Measurements from ENCODE around the gene TRMT6.

TRMT6 gene

DNA sequence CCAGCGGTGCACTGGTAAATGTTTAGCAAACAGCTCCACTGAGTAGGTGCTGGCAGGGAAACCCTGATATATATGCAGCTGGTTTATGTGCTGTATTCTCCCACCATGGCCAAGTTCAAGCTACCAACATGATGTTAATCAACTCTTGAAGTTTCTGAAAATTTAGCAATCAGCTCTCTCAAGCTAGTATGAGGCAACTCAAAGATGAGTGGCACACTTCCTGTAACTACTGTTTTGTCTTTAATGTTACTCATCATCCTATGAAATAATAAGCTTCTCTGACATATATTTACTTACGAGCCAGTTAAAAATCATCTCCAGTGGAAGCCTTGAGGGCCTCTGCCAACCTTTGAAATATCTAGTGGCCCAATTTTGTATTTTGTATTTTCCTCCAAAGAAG, 54.7 kb downstream of the TRMT6 start:
- DNase-seq (ENCODE audit: low read depth), result no peak

DNA sequence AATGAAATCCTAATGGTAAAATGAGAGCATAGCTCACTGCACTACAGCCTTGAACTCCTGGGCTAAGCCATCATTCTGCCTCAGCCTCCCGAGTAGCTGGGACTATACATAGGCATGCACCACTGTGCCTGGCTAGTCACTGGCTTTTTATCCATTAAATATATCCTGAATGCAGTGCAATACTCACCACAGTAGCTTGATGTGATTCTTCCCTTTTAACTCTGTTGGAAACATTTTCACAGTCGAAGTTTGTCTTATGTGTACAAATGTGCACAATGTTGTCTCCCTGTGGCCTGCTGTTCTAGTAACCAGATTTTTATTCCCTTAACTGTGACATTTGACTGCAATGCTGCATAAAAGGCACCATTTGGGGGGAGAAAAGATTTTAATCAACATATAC, 56.7 kb downstream of the TRMT6 start:
- DNase-seq (ENCODE audit: low read depth), result no peak

DNA sequence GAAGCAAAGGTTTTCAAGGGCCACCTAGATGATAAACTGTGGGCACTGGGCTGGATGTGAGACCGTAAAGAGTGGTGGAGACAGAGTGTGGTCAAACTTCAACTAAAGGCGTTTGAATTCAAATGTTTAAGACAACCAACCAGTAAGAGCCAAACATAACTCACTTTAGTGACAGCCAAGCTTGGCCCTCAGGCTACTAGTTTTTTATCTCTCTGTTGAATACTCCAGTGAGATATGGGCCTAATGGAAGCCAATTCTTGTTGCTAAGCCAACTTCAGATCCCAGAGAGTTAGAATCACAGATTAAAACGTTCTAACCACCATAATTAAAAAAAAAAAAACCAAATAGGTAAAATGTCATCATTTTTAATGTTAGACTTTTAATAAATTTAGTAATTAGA, 57.3 kb downstream of the TRMT6 start:
- no peak for DNase-seq (ENCODE audit: low read depth)

DNA sequence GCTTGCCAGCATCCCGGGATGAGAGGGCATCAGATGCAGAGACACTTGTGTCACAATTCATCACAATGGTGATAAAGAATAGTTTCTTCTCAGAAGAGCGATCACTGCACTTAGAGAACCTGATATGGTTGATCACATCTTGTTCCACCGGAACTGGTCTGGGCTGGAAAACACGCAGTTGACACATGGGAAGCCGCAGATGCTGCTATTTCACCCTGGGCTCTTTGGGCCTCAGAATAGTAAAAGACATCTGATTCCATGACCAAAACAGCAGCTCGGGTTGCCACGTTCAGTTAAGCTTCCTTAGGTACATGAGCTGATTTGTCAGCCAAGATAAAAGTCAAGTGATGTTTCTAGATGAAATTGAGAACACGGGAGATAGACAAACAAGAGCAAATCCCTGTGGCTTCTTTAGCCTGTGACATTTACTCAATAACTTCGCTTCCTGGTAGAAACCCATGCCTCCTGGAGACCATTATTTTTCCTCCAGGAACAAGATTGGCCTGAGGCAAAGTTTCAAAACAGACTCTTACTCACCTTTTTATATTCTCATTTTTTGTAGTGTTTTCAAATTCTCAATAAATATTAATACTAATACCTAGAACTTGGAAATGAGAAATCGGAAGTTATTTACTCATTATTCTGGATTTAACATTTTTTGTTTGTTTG, 59.4 kb downstream of the TRMT6 start:
- DNase-seq (ENCODE audit: low read depth), result no peak

DNA sequence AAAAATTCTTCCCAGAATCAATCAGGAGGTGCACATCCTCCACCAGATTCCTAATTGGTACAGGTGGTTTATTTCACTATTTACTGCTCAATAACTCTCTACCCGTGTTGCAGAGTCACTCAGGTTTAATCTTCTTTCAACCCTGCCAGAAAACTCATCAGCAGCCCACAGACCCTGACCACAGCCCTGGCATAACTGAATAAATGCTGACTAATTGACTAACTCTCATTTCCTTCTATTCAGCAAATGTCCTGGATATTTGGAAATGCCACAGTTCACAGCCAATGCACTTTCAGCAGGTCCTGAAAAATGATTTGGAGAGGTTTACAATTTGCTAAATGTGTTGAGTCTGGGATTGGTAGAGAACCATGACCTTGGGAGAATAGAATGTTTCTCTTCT, 62.3 kb downstream of the TRMT6 start:
- no peak for DNase-seq (ENCODE audit: low read depth)

DNA sequence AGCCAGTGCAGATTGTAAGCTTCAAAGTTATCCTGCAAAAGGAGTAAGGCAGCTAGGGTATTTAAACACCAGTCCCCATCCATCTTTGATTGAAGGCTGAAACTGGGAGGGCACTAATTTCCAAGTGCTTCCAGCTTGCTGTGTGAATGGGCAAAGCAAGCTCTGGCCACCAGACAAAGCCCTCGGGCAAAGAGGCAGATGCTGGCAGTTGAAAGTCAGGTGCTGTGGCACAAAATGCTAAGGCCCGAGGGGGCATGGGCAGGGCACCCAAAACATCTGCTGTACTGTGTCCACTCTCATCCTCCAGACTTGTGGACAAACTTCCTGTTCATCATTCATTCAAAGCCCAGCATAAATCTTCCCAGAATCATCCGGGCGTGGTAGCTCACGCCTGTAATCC, 62.9 kb downstream of the TRMT6 start:
- no peak for DNase-seq (ENCODE audit: low read depth)
